HEK293 (cell line): ENCODE measurements around the gene FOXP3.

Experiments
- ATF2 ChIP-seq: fragments of 450-650 bp; formaldehyde crosslinking; IDR thresholded peaks from 2 replicates; pipeline ENCODE4 v1.5.1; 2016; ENCODE audit warnings: missing biosample characterization, missing genetic modification characterization, low read depth
- CTCF ChIP-seq: fragments of 450-650 bp; formaldehyde crosslinking; IDR thresholded peaks from 2 replicates; pipeline ENCODE4 v1.5.1; 2016; ENCODE audit warnings: missing biosample characterization, missing genetic modification characterization
- KLF16 ChIP-seq: fragments of 450-650 bp; formaldehyde crosslinking; IDR thresholded peaks from 2 replicates; pipeline ENCODE4 v1.5.1; 2017; ENCODE audit warnings: missing biosample characterization, missing genetic modification characterization
- REST ChIP-seq: fragments of 450-650 bp; formaldehyde crosslinking; IDR thresholded peaks from 2 replicates; pipeline ENCODE4 v1.5.1; 2016; ENCODE audit warnings: missing biosample characterization, missing genetic modification characterization
- WT1 ChIP-seq: fragments of 450-650 bp; formaldehyde crosslinking; IDR thresholded peaks from 2 replicates; pipeline ENCODE4 v1.5.1; 2016; ENCODE audit warnings: missing biosample characterization, missing genetic modification characterization
- YY1 ChIP-seq: fragments of 450-650 bp; formaldehyde crosslinking; IDR thresholded peaks from 2 replicates; pipeline ENCODE4 v1.5.1; 2018; ENCODE audit warnings: missing biosample characterization, missing genetic modification characterization
- ZNF121 ChIP-seq: fragments of 450-650 bp; formaldehyde crosslinking; IDR thresholded peaks from 2 replicates; pipeline ENCODE4 v1.5.1; 2016; ENCODE audit warnings: missing biosample characterization, missing genetic modification characterization
- ZNF239 ChIP-seq: fragments of 450-650 bp; formaldehyde crosslinking; IDR thresholded peaks from 2 replicates; pipeline ENCODE4 v1.5.1; 2016; ENCODE audit warnings: missing biosample characterization, missing genetic modification characterization
- ZNF302 ChIP-seq: fragments of 450-650 bp; formaldehyde crosslinking; IDR thresholded peaks from 2 replicates; pipeline ENCODE4 v1.5.1; 2016; ENCODE audit warnings: missing biosample characterization, missing genetic modification characterization, low read depth
- ZNF777 ChIP-seq: fragments of 450-650 bp; formaldehyde crosslinking; IDR thresholded peaks from 2 replicates; pipeline ENCODE4 v1.5.1; 2017; ENCODE audit warnings: missing biosample characterization, missing genetic modification characterization, borderline replicate concordance

GRCh38 chrX:49228185-49228584, 36.3 kb downstream of the FOXP3 start:
- TF ChIP-seq WT1 (tag by site-specific recombination) (no peak), CTCF (no peak), REST (tag by site-specific recombination) (no peak), YY1 (tag by site-specific recombination) (no peak), ZNF121 (no peak), ZNF302 (tag by site-specific recombination) (no peak), ZNF239 (no peak), ATF2 (no peak), ZNF777 (tag by site-specific recombination) (no peak), KLF16 (tag by site-specific recombination) (no peak)
